ENCODE measurements around the gene GPATCH3. TPM values are rescaled to one million over a fixed set of nuclear protein-coding genes. Genes with fewer than 3 reads are reported as not detected.

Gene GPATCH3
- total and polyA plus RNA-seq, 2 of the 8 experiments (the other 6 are each of a cell fraction or from before 2014, with no cell fraction given), result 7.9 to 17.4 TPM

- no peaks in the 10 kb centered on the region for H3K79me2 ChIP-seq (ENCODE audit: control insufficient read depth in 1 of 2, insufficient read depth in 2 of 2, low read length in 2 of 2)
Observed at GRCh38 chr1:26877326-26877725, 22.9 kb downstream of the GPATCH3 start.

More at GRCh38 chr1:26877326-26877725, 22.9 kb downstream of the GPATCH3 start:
- POLR2A ChIA-PET (ENCODE audit: partially characterized antibody), result interaction anchor here (0.7 to 1.4 kb wide), 4 partner anchors 8 to 19 kb away, joined by 3 to 4 read pairs (median 3); partner anchors contain the start of gene GPN2
- WGBS, 2 experiments (ENCODE audit: extremely low coverage in 1 of 2, insufficient coverage in 1 of 2, insufficient read length in 1 of 2, insufficient replicate concordance in 2 of 2, low coverage in 1 of 2, low lambda C conversion rate in 2 of 2, missing lambda C conversion rate in 1 of 2), result 88% methylated on average over 2 of the region's 2 CpGs; no CpG with 5 or more reads in 1 of the 2 experiments
- Histone ChIP-seq H4K8ac (ENCODE audit: extremely low read depth, insufficient read depth, low read length) (no peak overlapping the region), H3K18ac (ENCODE audit: extremely low read depth, low read length) (no peak overlapping the region), H3K4me2 (ENCODE audit: insufficient read depth in 1 of 2, low read depth in 2 of 2, low read length in 2 of 2) (no peak overlapping the region), H3K4me3 (ENCODE audit: extremely low read depth in 1 of 4, insufficient read depth in 2 of 4, low read depth in 3 of 4, low read length in 4 of 4) (no peak overlapping the region), H3K36me3 (ENCODE audit: control insufficient read depth in 2 of 4, insufficient read depth in 4 of 4, low read length in 3 of 4) (peaks cover 7 to 26% (median 14%) of the 10 kb centered on the region in 4 experiments; a peak in 6 of 8 replicates), H2BK5ac (ENCODE audit: low read depth, low read length) (no peak overlapping the region), H4K5ac (ENCODE audit: insufficient read length, low read depth, low read length) (no peak overlapping the region), H3K9me3 (ENCODE audit: insufficient read depth in 2 of 2, low read depth in 1 of 2, low read length in 1 of 2) (no peaks in the 10 kb centered on the region), H3K23ac (ENCODE audit: insufficient read length) (no peak overlapping the region), H4K91ac (replicated peaks; ENCODE audit: insufficient read length, low read length) (no peak overlapping the region), H2AK5ac (ENCODE audit: low read depth, low read length) (no peak overlapping the region), H3K14ac (ENCODE audit: insufficient read length) (no peak overlapping the region), H3K27ac (ENCODE audit: low read depth, low read length) (no peak overlapping the region), H2BK12ac (ENCODE audit: low read depth, low read length) (no peak overlapping the region), H3K56ac (replicated peaks; ENCODE audit: insufficient read length, low read depth, low read length) (no peak overlapping the region), H3K4ac (replicated peaks; ENCODE audit: insufficient read length, low read depth, low read length) (no peak overlapping the region), H4K20me1 (replicated peaks in 1 of 2; ENCODE audit: control insufficient read depth in 1 of 2, insufficient read depth in 2 of 2, low read length in 2 of 2) (no peaks in the 10 kb centered on the region), H2AFZ (ENCODE audit: low read length) (no peak overlapping the region), H2BK15ac (ENCODE audit: low read length) (no peak overlapping the region), H3K27me3 (replicated peaks in 1 of 4; ENCODE audit: control insufficient read depth in 3 of 4, extremely low read depth in 1 of 4, insufficient read depth in 3 of 4, low read length in 3 of 4) (no peaks in the 10 kb centered on the region), H3K79me1 (ENCODE audit: low read depth, low read length) (no peaks in the 10 kb centered on the region), H2BK20ac (ENCODE audit: low read length) (no peak overlapping the region), H2BK120ac (replicated peaks; ENCODE audit: low read depth, low read length) (no peak overlapping the region), H3K9ac (replicated peaks in 1 of 4; ENCODE audit: extremely low read depth in 1 of 4, low read depth in 3 of 4, low read length in 3 of 4) (no peak overlapping the region), H3K4me1 (replicated peaks in 1 of 4; ENCODE audit: control insufficient read depth in 3 of 4, insufficient read depth in 4 of 4, low read length in 3 of 4) (peaks cover 0 to 2% (median 0%) of the 10 kb centered on the region in 4 experiments; a peak in 1 of 7 replicates), H3K23me2 (ENCODE audit: low read depth, low read length) (no peaks in the 10 kb centered on the region)
- FAIRE-seq (no peak), DNase-seq (ENCODE audit: low read depth in 1 of 2, low spot score in 2 of 2) (no peak)
- TF ChIP-seq SUZ12 (IDR thresholded peaks at IDR 0.05; ENCODE audit: low read length) (no peak), RFX5 (IDR thresholded peaks at IDR 0.05; ENCODE audit: borderline replicate concordance, low read depth, low read length) (no peak), SAP30 (IDR thresholded peaks at IDR 0.05; ENCODE audit: insufficient read depth, insufficient replicate concordance, low read length) (no peak), PHF8 (conservative IDR thresholded peaks at IDR 0.05; ENCODE audit: low read depth, low read length) (no peak), ZNF274 (IDR thresholded peaks at IDR 0.05; ENCODE audit: borderline replicate concordance, extremely low read depth, low read length) (no peak)
- CTCF ChIA-PET (ENCODE audit: partially characterized antibody), result interaction anchor here (0.6 to 31.7 kb wide), 11 partner anchors 9 to 88 kb away, joined by 3 to 547 read pairs (median 4); partner anchors contain the start of genes GPN2 and SFN

All from H1 (cell line).